ENCODE measurements around the gene UNC5C.

UNC5C gene

GRCh38 chr4:95263391-95263790, 285.4 kb downstream of the UNC5C start:
- ChIA-PET POLR2A (no interaction called here), CTCF (no interaction called here)
- no peak for TF ChIP-seq ELF4 (IDR thresholded peaks at IDR 0.05)
- TF ChIP-seq LEF1 (IDR thresholded peaks at IDR 0.05; ENCODE audit: borderline replicate concordance), result no peak
- TF ChIP-seq TARDBP (IDR thresholded peaks at IDR 0.05), result no peak
- no peak for TF ChIP-seq PKNOX1 (IDR thresholded peaks at IDR 0.05)
- TF ChIP-seq NFRKB (IDR thresholded peaks at IDR 0.05), result no peak
- no peak for TF ChIP-seq HDGF (IDR thresholded peaks at IDR 0.05; ENCODE audit: borderline replicate concordance)
- TF ChIP-seq SP1 (IDR thresholded peaks at IDR 0.05), result no peak
- no peak for TF ChIP-seq SUZ12 (IDR thresholded peaks at IDR 0.05)
- TF ChIP-seq FOXM1 (IDR thresholded peaks at IDR 0.05; ENCODE audit: borderline replicate concordance), result no peak
- no peak for DNase-seq (ENCODE audit: extremely low spot score)

DNA sequence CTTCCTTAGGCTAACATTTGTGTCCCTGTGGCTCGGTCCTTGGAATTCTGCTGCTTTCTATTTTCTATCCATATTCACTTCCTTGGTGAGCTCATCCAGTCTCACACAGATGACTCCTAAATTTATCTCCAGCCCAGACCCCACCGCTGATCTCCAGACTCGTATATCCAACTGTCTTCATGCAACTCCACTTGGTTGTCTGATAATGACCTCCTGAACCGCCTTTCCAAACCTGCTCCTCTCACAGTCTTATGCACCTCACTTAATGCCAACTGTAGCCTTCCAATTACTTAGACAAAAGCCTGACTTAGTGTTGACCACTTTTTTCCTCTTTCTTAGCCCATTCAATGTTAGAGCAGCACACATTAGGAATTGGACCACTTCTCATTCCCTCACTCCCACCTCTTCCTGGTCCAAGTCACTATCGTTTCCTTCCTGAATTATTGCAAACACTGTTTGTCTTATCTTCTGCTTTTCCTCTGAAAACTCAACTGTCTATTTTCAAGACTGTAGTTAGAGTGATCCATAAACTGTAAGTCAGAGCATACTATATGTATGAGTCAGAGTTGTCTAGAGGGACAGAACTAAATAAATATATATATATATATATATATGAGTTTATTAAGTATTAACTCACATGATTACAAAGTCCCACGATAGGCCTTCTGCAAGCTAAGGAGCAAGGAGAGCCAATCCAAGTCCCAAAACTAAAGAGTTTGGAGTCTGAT, 292.5 kb downstream of the UNC5C start:
- no peak for DNase-seq (ENCODE audit: extremely low spot score)
- ChIA-PET CTCF (no interaction called here), POLR2A (no interaction called here)
- TF ChIP-seq ELF4 (IDR thresholded peaks at IDR 0.05), result no peak
- no peak for TF ChIP-seq TARDBP (IDR thresholded peaks at IDR 0.05)
- TF ChIP-seq ARNT (IDR thresholded peaks at IDR 0.05), result no peak
- no peak for TF ChIP-seq CTBP1 (IDR thresholded peaks at IDR 0.05; ENCODE audit: borderline replicate concordance)
- TF ChIP-seq L3MBTL2 (conservative IDR thresholded peaks at IDR 0.05), result no peak
- TF ChIP-seq PKNOX1 (IDR thresholded peaks at IDR 0.05), result no peak
- no peak for TF ChIP-seq FOXM1 (IDR thresholded peaks at IDR 0.05; ENCODE audit: borderline replicate concordance)
- TF ChIP-seq FOXA1 (IDR thresholded peaks at IDR 0.05), result no peak
- no peak for TF ChIP-seq FOXK2 (IDR thresholded peaks at IDR 0.05)
- TF ChIP-seq SP1 (IDR thresholded peaks at IDR 0.05), result no peak
- no peak for TF ChIP-seq NFRKB (IDR thresholded peaks at IDR 0.05)

DNA sequence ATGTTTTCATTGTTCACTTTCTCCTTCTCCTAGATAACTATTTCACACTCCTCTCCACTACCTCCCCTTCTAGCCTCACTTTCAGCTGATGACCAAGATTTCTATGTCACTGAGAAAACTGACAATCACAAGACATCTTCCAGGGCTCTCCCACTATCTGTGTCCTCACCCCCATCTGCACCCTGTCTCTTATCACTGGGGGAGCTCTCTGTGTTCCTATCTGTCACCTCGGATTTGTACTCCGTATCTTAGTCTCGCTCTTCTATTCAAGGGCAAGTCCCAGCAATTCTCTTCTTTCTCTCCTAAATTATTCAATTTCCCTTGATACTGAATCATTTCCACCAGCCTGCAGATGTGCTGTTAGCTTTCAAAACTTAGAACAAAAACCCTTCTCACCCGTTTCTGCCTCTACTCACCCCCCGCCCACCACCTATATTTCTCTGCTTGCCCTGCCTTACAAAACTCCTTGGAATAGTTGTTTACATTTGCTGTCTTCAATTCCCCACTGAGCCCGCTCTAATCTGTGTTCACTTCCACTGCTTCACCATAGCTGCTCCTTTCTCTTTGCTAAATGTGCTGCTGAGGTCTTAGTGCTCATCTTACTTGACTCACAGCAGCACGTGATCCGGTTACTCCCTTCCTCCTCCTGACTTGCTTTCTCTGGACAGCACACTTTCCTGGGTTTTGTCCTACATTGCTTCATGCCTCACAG, 293.2 kb downstream of the UNC5C start:
- no peak for TF ChIP-seq ARNT (IDR thresholded peaks at IDR 0.05)
- TF ChIP-seq SUZ12 (IDR thresholded peaks at IDR 0.05), result no peak
- TF ChIP-seq NFRKB (IDR thresholded peaks at IDR 0.05), result no peak
- TF ChIP-seq LEF1 (IDR thresholded peaks at IDR 0.05; ENCODE audit: borderline replicate concordance), result no peak
- TF ChIP-seq SP1 (IDR thresholded peaks at IDR 0.05), result no peak
- no peak for TF ChIP-seq CTBP1 (IDR thresholded peaks at IDR 0.05; ENCODE audit: borderline replicate concordance)
- no peak for TF ChIP-seq ELF4 (IDR thresholded peaks at IDR 0.05)
- no peak for TF ChIP-seq L3MBTL2 (conservative IDR thresholded peaks at IDR 0.05)
- no peak for TF ChIP-seq FOXA1 (IDR thresholded peaks at IDR 0.05)
- POLR2A ChIA-PET, result no interaction called here
- no peak for DNase-seq (ENCODE audit: extremely low spot score)
- CTCF ChIA-PET, result no interaction called here

DNA sequence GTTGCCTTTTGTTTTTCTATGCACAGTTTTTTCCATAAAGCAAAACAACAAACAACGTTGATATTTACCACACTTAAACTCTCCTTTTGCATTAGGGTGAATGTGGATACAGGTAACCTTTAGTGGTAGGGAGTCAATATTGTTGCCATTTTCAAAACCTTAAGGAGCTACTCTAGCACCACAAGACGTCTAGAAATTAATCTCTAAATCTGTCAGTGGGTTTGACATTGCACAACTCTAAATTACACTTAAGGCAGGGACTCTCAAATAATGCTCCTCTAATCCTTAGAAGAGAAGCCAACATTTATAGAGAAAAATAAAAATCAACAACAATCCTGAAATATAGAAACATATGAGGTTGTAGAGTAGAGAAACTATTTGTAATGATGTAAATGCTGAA, 297.2 kb downstream of the UNC5C start:
- POLR2A ChIA-PET, result no interaction called here

DNA sequence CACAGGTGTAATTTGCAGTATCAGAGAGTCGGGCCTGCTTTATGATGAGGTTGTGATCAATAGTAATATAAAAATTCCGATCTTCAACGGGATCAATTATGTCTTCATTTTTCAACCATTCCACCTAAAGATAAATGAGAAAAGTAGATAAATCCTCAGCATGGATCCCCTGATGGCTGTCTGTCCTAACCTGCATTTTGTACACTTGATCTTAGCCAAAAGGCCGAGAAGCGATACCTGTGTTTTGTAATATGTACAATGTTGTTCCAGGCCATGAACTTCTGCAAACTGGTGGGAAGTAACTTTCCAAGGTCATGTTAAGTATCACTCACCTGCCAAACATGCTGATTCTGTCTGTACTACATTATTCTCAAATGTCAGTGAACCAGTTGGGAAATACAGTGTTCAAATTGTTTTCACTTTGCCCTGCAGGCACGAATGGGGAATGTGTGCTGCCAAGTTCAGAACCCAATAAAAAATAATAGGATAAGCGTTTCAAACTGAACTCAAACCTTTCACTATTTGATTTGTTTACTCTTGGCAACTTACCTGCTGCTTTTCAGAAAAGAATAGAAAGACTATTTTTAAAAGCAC, 298.1 kb downstream of the UNC5C start:
- DNase-seq (ENCODE audit: extremely low spot score), result no peak
- no peak for TF ChIP-seq ELF4 (IDR thresholded peaks at IDR 0.05)
- TF ChIP-seq PKNOX1 (IDR thresholded peaks at IDR 0.05), result peak; percentile 57
- ChIA-PET CTCF (no interaction called here), POLR2A (no interaction called here)

More for the DNA sequence above, 297.2 kb downstream of the UNC5C start:
- TF ChIP-seq LEF1 (IDR thresholded peaks at IDR 0.05; ENCODE audit: borderline replicate concordance) (no peak), PKNOX1 (IDR thresholded peaks at IDR 0.05) (peak; percentile 20; the same call in 1 of the 2 replicates)
- CTCF ChIA-PET, result no interaction called here
- DNase-seq (ENCODE audit: extremely low spot score), result no peak

- TF ChIP-seq TARDBP (IDR thresholded peaks at IDR 0.05), result no peak
- TF ChIP-seq PKNOX1 (IDR thresholded peaks at IDR 0.05), result no peak
- no peak for TF ChIP-seq BHLHE40 (IDR thresholded peaks at IDR 0.05; ENCODE audit: borderline replicate concordance)
- no peak for TF ChIP-seq LEF1 (IDR thresholded peaks at IDR 0.05; ENCODE audit: borderline replicate concordance)
- no peak for TF ChIP-seq CTBP1 (IDR thresholded peaks at IDR 0.05; ENCODE audit: borderline replicate concordance)
- TF ChIP-seq SP1 (IDR thresholded peaks at IDR 0.05), result no peak
- CTCF ChIA-PET, result interaction anchor here (0.6 kb wide), 1 partner anchor 89 kb away, joined by 4 read pairs; no protein-coding TSS in a partner anchor
- DNase-seq (ENCODE audit: extremely low spot score), result no peak
- POLR2A ChIA-PET, result no interaction called here
Measured at GRCh38 chr4:95249426-95250021, 299.2 kb downstream of the UNC5C start.

Measured in HEK293T (cell line).